IPS-NIHi7 (cell line): Measurements from ENCODE around the gene PPARA.

ENCODE experiments used
- DNase-seq: peaks from one replicate; pipeline ENCODE4 v3.0.0; 2012; ENCODE audit warnings: mixed read lengths; ENCODE audit errors: extremely low spot score

The PPARA gene

GRCh38 chr22:46142548-46143490, 7.5 kb upstream of the PPARA start:
- no peak for DNase-seq

- DNase-seq: no peak
These were observed 6.7 kb upstream of the PPARA start for GRCh38 chr22:46143491-46144147.

GRCh38 chr22:46145361-46145851, 4.9 kb upstream of the PPARA start:
- no peak for DNase-seq

- DNase-seq: no peak
These were observed 4.4 kb upstream of the PPARA start for GRCh38 chr22:46145896-46146295.

- no peak for DNase-seq
These were observed 4.0 kb upstream of the PPARA start for GRCh38 chr22:46146329-46146728.

- DNase-seq: no peak
These were observed 3.3 kb upstream of the PPARA start for GRCh38 chr22:46147061-46147460.

- no peak for DNase-seq
These were observed 2.7 kb upstream of the PPARA start for GRCh38 chr22:46147471-46148267.

- DNase-seq: no peak
These were observed 2.0 kb upstream of the PPARA start for GRCh38 chr22:46148336-46148735.

- DNase-seq: no peak
These were observed 1.4 kb upstream of the PPARA start for GRCh38 chr22:46148816-46149511.

GRCh38 chr22:46149512-46150033, 753 bp upstream of the PPARA start:
- peak; percentile 40 for DNase-seq

GRCh38 chr22:46150655-46151477, 540 bp downstream of the PPARA start:
- peak; percentile 81 for DNase-seq

- DNase-seq: no peak
These were observed 3.6 kb downstream of the PPARA start for GRCh38 chr22:46153930-46154329.

- DNase-seq: no peak
These were observed 5.7 kb downstream of the PPARA start for GRCh38 chr22:46156031-46156430.

GRCh38 chr22:46158283-46158682, 8.0 kb downstream of the PPARA start:
- no peak for DNase-seq

GRCh38 chr22:46159212-46159611, 8.9 kb downstream of the PPARA start:
- no peak for DNase-seq

- DNase-seq: no peak
These were observed 9.5 kb downstream of the PPARA start for GRCh38 chr22:46159777-46160176.

- DNase-seq: no peak
These were observed 12.0 kb downstream of the PPARA start for GRCh38 chr22:46162285-46162684.

- DNase-seq: no peak
These were observed 12.6 kb downstream of the PPARA start for GRCh38 chr22:46162771-46163556.

- no peak for DNase-seq
These were observed 13.2 kb downstream of the PPARA start for GRCh38 chr22:46163557-46163888.

- no peak for DNase-seq
These were observed 15.7 kb downstream of the PPARA start for GRCh38 chr22:46165977-46166376.
